GM19328 (cell line): ENCODE results near the gene ING5.
A peak's percentile ranks its signal among the peaks of the same experiment; 100 is the strongest.
"Not testable (repeated sequence)": the region's sequence is repeated elsewhere in the genome, so short reads cannot be mapped to it uniquely, and the experiment has no call there.

Source experiments
- ATAC-seq: cut with Tn5 transposase; IDR thresholded peaks from one replicate; pipeline ENCODE4 v1.9.1; 2021; ENCODE audit warnings: mild to moderate bottlenecking, moderate library complexity; ENCODE audit not compliant: unreplicated experiment

Gene ING5

DNA sequence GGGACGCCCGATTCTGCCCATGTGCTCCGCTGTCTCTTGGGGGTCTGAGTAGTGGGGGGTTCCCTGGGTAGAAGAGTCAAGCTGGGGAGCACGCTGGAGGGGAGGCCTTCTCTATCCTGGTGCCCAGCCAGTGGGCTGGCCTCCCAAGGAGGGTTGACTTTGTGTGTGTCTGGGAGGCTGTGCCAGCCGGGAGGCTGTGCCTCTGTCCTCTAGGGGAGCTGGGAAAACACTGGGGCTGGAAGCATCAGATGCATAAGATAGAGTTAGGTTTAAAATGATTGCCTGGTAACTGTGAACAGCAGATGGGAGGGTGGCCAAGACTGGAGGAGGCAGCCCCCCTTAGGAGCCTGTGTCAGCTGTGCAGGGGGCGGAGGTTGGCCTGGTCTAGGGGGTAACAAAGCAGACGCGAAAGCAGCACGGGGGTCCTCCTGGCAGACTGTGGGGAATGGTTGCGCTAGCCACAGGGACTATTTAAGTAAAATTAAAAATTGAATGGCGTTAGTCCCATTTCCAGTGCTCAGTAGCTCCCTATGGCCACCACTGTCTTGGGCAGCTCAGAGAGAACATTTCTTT, 1.3 kb downstream of the ING5 start:
- ATAC-seq = no peak

DNA sequence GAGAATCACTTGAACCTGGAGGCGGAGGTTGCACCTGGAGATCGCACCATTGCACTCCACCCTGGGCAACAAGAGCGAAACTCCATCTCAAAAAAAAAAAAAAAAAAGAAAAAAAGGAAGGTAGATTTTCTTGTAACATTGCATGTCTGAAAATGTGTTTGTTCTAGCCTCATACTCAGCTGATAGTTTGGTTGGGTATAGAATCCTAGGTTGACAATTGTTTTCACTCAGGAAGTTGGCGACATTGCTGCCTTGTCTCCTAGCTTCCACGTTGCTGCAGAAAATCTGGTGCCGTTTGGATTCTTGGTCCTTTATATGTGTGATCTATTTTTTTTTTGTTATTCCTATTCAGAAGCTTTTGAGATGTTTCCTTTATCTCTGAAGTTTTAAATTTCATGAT, 4.7 kb downstream of the ING5 start:
- no peak for ATAC-seq

DNA sequence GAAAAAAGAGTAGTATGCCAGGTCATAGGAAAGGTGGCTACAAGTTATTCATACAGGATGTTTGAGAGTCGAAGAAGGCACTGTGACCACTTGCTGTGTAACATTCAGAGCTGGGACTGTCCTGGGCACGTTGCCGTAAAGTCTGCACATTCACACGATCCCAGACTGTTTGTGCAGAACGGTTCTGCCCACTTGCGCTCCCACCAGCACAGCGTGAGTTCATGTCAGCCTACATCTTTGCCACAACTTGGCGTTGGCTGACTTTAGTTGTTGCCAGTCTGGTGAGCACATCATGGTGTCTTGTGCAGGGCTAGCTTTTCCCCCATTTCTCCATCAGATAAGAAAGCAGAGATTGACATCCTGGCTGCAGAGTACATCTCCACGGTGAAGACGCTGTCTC, 7.0 kb downstream of the ING5 start:
- no peak for ATAC-seq

DNA sequence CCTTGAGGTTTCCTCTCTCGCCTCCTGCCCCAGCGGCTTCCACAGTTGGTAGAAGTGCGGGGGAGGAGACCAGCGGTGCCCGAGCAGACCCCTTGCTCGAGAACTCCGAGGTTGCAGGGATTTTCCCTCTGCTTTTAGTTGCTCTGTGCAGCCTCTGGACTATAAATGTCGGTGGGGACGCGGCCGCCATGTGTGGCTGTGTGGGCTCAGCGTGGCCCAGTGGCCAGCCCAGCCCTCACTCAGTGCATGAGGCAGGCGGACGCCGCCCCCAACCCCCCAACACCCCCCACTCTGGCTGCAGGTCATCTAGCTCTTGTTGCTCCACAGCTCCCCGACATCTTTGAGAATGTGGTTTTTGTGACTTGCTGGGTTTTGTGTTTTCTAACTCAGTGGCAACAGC, 17.3 kb downstream of the ING5 start:
- no peak for ATAC-seq

DNA sequence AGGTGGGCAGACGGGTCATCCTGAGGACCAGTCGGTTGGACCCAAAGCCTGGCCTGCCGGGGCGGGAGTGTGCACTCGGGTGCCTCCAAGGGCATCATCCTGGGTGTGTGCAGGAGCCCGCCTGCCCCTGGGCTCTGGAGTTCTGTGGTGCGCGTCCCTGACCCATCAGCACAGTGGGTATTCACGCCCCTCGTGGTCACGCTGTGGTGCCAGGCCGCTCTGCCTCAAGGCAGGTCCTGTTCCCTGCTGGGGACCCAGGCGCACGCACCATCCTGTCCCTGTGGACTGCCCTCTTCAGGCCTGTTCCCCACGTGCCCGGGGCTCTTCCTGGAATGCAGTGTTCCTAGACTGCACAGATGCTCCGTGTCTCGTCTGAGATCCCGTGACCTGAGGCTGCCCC, 18.3 kb downstream of the ING5 start:
- ATAC-seq = no peak

DNA sequence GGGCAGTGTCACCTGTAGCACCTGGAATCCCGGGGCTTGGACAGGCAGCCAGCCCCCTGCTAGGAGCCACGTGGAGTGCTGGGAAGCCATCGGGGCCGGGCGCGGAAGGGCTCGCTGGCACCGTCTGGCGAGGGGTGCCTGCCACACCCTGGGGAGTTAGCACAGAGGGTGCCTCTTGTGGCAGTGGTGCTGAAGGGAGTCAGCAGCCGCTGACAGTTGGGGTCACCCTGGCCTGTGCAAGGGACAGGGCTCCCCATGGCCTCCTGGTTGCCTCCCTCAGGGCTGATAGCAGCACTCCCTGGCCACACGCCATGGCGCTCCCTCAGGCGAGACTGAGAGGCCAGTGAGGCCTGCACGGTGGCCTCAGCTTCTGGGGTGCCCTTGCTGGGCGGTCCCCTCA, 18.7 kb downstream of the ING5 start:
- ATAC-seq = no peak

DNA sequence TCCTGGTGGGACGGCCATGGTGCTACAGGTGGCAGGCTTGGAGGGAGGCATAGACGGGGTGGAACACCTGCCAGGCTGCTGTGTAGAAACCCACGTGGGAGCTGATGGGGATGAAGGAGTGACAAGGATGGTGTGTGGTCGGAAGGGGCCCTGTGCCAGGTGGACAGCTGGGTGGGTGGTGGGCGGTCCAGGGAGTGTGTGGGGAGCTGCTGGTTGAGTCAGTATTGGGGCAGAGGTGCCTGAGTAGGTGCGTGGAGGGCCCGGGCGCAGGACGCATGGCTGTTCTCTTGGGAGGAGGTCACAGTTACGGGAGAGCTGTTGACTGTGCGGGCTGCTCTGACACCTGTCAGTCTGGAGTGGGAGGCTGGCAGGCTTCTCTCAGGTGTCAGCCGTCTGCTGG, 20.0 kb downstream of the ING5 start:
- ATAC-seq = no peak

DNA sequence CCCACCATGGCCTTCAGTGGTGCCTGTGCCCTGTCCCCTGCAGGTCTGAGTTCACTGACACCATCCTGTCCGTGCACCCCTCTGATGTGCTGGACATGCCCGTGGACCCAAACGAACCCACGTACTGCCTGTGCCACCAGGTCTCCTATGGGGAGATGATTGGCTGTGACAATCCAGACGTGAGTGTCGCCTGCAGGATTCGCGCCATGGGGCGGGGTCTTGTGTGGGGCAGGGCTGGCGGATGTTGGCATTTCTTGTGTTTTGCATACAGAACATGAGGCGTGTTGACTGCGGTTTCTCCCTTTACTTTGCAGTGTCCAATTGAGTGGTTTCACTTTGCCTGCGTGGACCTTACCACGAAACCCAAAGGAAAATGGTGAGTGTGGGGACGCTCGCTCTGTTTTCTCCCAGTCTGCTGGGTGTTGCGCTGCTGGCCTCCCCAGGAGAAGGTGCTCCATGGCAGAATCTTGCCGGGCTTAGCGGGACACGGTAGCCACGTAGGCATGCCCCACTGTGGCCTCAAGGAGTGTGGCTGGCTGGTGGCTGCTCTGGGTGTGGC, 21.1 kb downstream of the ING5 start:
- no peak for ATAC-seq

DNA sequence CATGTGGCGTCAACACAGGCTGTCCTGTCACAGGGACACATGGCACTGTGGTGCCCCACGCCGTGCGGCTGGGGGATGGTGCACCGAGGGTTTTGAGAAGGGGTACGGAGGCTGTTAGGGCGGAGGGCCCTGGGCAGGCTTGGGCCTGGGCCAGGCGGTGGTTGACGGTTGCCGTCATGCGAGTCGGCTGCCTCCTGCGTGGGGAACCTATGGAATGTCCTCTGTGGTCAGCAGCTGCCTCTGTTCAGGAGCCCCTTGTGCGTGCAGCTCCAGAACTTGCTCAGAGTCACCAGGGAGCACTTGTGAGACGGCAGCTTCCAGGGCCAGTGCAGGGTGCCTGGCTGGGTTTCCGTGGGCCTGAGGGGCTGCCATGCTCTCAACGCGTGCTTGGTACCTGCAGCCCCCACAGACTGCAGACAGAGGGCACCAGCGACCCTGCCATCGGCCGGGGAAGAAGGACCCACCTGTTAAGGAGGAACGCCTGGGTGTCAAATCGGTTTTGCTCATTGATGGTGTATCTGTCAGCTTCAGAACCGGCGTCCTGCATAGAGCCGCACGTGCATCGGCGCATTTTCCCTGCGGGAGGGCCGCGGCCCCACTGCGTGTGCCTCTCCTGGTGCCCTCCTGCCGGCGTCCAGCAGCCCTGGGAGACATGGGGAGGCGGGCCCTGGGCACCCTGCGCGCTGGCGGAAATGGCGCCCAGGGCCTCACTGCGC, 22.6 kb downstream of the ING5 start:
- ATAC-seq = no peak

DNA sequence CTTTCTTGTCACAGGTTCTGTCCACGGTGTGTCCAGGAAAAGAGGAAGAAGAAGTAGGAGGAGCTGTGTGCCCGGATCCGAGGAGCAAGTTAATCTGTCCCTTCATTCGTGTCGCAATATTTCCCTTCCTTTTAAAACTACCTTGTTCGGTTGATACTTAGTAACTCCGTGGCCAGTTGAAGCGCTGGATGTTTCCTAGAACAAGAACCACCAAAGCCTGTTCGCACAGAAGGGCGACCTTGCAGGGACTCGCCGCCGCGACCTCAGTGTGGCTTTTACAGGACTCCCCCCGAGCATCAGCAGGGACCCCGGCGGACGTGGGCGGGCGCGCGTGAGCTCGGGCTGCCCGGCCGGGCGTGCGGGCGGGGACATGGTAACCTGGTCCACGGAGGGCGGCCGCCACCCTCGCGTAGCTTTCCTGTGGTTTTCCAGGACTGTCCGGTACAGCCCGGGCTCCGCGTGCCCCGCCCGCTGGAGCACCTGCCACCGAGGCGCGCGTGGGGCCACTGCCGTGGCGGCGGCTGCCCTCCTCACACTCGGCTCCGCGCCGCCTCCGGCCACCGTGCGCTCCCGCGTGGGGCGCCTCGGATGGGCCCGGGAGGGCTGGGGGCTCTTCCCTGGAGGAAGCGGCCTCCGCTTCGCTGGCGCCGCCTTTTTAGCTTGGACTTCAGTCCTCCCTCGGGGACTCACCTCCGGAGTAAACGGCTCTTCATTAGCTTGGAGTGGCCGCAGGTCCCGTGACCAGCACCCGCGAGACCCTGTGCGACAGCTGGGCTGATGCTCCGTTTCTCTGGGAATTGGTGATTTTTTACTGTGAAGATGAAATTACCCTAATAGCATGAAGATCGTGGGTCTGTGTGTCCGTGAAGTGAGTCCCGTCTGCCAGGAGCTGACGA, 23.4 kb downstream of the ING5 start:
- ATAC-seq = no peak

DNA sequence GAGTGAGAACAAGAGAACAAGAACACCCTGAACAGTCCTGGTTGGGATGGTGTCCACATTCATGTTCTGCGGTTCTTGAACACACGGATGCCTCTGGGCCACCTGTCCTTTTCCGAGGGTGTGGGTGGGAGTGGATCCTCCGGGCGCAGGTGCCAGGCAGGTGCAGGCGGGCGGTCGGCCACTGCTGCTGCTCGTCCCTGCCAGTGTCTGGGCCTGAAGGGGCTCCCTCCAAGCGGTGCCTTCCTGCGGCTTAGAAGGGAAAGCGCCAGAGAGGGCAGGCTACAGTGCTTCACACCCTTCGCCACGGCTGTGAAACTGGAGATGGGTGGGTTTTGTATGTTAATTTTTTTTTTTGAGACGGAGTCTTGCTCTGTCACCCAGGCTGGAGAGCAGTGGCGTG, 24.6 kb downstream of the ING5 start:
- no peak for ATAC-seq

DNA sequence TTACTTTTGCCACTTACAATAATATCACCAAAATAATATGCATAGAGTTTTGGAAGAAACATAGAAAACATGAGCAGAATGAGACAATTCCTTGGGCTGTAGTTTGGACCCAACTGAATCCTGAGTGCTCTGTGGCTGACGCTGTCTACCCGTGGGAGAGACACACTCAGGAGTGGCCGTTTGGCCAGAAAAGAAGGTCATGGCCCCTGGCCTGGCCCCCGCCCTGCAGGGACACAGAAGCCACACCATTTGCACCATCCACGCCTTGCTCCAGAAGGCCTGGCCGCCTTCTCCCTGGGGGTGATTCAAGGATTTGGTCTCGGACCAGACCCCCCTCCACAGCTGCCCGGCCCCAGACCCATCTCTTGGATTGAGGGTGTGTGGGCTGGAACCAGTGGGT, 26.2 kb downstream of the ING5 start:
- ATAC-seq = no peak

DNA sequence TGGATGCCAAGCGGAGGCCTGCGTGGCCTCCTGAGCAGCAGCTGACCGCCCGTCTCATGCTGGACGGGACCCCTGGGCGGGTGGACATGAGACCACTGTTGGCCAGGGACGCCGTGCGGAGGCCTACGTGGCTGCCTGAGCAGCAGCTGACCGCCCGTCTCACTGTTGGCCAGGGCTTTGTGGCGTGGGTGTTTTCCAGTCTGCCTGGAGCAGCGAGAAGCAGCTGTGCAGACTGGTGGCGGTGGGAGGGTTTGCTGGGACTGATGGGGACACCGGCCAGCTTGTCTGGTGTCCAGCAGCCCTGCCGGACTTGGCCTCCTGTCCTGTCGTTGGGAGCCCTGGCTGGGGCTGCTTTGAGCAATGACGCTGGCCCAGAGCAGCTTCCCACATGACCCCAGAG, 26.8 kb downstream of the ING5 start:
- no peak for ATAC-seq

DNA sequence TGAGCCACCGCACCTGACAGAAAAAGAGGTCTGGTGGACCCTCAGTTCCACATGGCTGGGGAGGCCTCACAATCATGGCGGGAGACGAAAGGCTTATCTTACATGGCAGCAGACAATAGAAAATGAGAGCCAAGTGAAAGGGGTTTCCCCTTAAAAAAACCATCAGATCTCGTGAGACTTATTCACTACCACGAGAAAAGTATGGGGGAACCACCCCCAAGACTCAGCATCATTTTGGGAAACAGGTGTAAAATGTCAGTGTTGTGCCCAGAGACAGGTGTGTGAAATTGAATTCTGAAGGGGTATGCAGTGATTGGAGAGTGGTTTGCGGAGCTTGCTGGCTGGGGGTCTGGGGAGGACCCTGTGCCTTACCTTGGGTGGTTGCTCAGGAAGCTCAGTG, 28.0 kb downstream of the ING5 start:
- no peak for ATAC-seq

DNA sequence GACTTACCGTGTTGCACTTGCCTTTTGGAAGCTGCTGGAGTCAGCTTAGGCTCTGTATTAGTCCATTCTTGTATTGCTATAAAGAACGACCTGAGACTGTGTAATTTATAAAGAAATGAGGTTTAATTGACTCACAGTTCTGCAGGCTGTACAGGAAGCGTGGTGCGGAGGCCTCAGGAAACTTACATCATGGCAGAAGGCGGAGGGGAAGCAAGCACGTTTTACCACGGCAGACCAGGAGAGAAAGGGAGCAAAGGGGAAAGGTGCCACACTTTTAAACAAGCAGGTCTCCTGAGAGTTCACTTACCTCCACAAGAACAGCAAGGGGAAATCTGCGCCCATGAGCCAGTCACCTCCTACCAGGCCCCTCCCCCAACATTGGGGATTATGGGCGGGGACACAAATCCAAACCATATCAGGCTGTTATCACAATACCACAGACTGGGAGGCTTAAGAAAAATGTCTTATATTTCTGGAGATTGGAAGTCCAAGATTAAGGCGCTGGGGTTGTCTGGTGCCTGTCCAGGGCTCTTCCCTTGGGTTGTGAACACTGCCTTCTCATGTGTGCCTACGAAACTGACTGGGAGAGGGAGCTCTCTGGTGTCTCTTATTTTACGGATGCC, 28.9 kb downstream of the ING5 start:
- ATAC-seq = no peak

DNA sequence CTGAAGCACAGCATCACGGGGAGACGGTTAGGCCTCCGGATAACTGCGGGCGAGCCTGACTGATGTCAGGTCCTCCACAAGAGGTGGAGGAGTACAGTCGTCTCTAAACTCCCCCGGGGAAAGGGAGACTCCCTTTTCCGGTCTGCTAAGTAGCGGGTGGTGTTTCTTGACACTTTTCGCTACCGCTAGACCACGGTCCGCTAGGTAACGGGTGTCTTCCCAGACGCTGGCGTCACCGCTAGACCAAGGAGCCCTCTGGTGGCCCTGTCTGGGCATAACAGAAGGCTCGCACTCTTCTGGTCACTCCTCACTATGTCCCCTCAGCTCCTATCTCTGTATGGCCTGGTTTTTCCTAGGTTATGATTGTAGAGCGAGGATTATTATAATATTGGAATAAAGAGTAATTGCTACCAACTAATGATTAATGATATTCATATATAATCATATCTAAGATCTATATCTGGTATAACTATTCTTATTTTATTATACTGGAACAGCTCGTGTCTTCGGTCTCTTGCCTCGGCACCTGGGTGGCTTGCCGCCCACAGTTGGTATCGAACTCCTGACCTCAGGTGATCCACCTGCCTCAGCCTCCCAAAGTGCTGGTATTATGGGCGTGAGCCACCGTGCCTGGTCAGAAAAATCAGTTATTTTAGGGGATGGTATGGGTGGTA, 30.8 kb downstream of the ING5 start:
- not testable (repeated sequence) for ATAC-seq

DNA sequence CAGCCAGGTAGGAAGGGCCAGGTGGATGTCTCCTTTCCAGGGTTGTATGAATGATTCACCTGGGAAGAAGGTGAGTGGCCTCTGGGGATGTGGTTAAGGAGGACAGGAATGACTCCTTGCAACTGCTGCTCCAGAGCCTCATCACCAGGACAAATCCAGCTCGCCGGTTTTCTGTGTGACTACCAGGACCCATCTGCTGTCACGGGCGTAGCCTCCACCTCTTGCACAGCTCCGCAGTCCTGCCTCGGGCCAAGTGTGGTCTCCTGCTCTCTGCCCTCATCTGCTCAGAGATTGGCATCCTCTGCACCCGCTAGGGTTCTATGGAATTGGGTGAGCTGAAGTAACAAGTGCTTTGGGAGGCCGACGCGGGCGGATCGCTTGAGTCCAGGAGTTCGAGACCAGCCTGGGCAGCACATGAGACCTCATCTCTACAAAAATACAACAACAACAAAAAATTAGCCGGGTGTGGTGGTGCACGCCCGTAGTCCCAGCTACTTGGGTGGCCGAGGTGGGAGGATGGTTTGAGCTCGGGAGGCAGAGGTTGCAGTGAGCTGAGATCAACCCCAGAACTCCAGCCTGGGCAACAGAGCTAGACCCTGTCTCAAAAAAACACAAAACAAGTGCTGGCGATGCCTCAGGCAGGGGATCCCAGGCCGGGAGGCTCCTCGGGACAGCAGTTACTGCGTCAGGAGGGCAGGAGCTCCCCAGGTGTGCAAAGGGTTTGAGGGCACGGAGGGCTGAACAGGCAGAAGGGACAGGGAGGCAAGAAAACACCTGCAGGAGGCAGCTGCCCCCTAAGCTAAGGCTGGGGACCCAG, 31.8 kb downstream of the ING5 start:
- ATAC-seq = no peak

DNA sequence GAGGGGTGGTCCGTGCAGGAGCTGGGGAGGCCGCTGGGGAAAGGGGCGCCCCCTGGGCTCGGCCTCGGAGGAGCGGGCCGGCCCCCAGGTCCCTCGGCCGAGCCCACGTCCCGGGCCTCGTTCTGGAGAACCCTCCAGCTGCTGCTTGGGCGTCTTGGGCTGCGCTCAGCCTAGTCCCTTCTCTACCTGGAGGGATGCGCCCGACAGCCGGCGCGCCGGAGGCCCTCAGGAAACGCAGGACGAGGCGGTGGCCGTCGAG, 32.3 kb downstream of the ING5 start:
- peak; percentile 21 for ATAC-seq

DNA sequence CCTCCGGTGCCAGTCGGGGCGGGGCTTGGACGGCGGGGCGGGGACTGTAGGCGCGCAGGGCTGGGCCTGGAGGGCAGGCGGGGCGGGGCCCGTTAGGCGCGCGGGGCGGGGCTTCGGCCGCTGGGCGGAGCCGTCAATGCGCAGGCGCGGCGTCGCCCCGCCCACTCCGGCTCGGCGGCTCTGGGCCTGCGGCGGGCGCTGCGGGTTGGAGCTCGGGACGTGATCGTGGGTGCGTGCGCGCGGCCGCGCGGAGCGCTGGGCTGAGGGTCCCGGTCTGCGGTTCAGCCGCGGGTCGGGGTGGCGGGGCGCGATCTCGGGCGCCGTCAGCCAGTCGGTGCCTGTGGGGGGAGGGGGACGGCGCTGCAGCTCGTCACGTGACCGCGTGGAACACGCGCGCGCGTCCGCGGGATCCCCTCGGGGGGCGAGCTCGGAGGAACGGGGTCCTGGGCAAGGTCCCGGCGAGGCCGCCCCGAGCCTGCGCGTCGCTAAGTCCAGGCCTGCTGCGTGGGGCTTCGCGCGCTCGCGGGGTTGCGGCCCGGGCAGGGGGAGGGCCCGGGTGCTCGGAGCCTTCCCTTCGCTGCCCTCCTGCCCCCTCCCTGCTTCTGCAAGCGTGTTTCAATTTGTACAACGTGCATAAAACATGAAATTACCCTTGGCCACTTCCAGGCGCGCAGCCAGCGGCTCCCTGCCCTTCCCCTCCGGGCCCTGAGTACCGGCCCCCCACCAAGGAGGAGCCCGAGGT, 32.8 kb downstream of the ING5 start, which contains the start of gene D2HGDH:
Gene D2HGDH (plus strand): TSS at position 164 of the 742 bp plus-strand sequence. CDS start 595 bp downstream, outside the sequence.
- peak; percentile 82 for ATAC-seq
